MM.1S (cell line): ENCODE data around the gene NOX5.

ENCODE experiments used
- DNase-seq: peaks from one replicate; pipeline ENCODE4 v3.0.0-alpha.2; 2015
- H2AFZ ChIP-seq: fragments of 300-600 bp; sonication (generic); 2 replicates; pipeline ENCODE4 v1.6.0; 2016; ENCODE audit warnings: antibody characterized with exemption, low read length
- H3F3A ChIP-seq: fragments of 300-600 bp; sonication (generic); 2 replicates; pipeline ENCODE4 v1.6.1; 2016; ENCODE audit warnings: mild to moderate bottlenecking, antibody characterized with exemption, low read length, moderate library complexity, mixed read lengths; ENCODE audit not compliant: insufficient read depth
- H3K27ac ChIP-seq: fragments of 300-600 bp; sonication (generic); 2 replicates; pipeline ENCODE4 v1.5.1; 2016; ENCODE audit warnings: mild to moderate bottlenecking, low read length
- H3K27me3 ChIP-seq: fragments of 300-600 bp; sonication (generic); replicated peaks from 2 replicates; pipeline ENCODE4 v1.6.0; 2016; ENCODE audit warnings: low read length; ENCODE audit not compliant: insufficient read depth
- H3K36me3 ChIP-seq: fragments of 300-600 bp; sonication (generic); replicated peaks from 2 replicates; pipeline ENCODE4 v1.6.1; 2016; ENCODE audit warnings: mild to moderate bottlenecking, low read length, mixed read lengths; ENCODE audit not compliant: insufficient read depth
- H3K4me1 ChIP-seq: fragments of 300-600 bp; sonication (generic); 2 replicates; pipeline ENCODE4 v1.6.1; 2016; ENCODE audit warnings: low read length, mixed read lengths
- H3K4me2 ChIP-seq: fragments of 300-600 bp; sonication (generic); 2 replicates; pipeline ENCODE4 v1.6.0; 2016; ENCODE audit warnings: low read depth, low read length
- H3K4me3 ChIP-seq: fragments of 300-600 bp; sonication (generic); 2 replicates; pipeline ENCODE4 v1.5.1; 2016; ENCODE audit warnings: low read length, mixed read lengths
- H3K79me2 ChIP-seq: fragments of 300-600 bp; sonication (generic); 2 replicates; pipeline ENCODE4 v1.6.1; 2016; ENCODE audit warnings: mixed run types, low read length, mixed read lengths
- H3K9ac ChIP-seq: fragments of 300-600 bp; sonication (generic); 2 replicates; pipeline ENCODE4 v1.6.1; 2016; ENCODE audit warnings: low read length, mixed read lengths
- H3K9me2 ChIP-seq: fragments of 300-600 bp; sonication (generic); replicated peaks from 2 replicates; pipeline ENCODE4 v1.6.1; 2016; ENCODE audit warnings: mild to moderate bottlenecking, low read length, mixed read lengths; ENCODE audit not compliant: insufficient read depth
- H3K9me3 ChIP-seq: fragments of 300-600 bp; sonication (generic); replicated peaks from 2 replicates; pipeline ENCODE4 v1.6.1; 2016; ENCODE audit warnings: mild to moderate bottlenecking, low read length, mixed read lengths; ENCODE audit not compliant: insufficient read depth
- H4K20me1 ChIP-seq: fragments of 300-600 bp; sonication (generic); 2 replicates; pipeline ENCODE4 v1.6.1; 2016; ENCODE audit warnings: mild to moderate bottlenecking, low read length, moderate library complexity, mixed read lengths; ENCODE audit not compliant: insufficient read depth
- CTCF ChIP-seq: fragments of 300-600 bp; sonication (generic); IDR thresholded peaks from 2 replicates; pipeline ENCODE4 v1.5.1; 2016; ENCODE audit warnings: antibody characterized with exemption, low read length, mixed read lengths
- EZH2 ChIP-seq: fragments of 300-600 bp; sonication (generic); optimal IDR thresholded peaks from 2 replicates; pipeline ENCODE3; 2017; ENCODE audit warnings: low read depth, mild to moderate bottlenecking, antibody characterized with exemption, low read length, mixed read lengths
- EZH2phosphoT487 ChIP-seq: fragments of 300-600 bp; sonication (generic); IDR thresholded peaks from 2 replicates; pipeline ENCODE4 v1.6.1; 2018; ENCODE audit warnings: antibody characterized with exemption, low read length

Gene NOX5

GRCh38 chr15:69082554-69082953 is 68.1 kb downstream of the NOX5 start:
- H3K9me2 ChIP-seq = no peaks in the 10 kb centered on the region
- no peak overlapping the region for H3K4me2 ChIP-seq
- no peak overlapping the region for H3K4me3 ChIP-seq
- no peaks in the 10 kb centered on the region for H3K4me1 ChIP-seq
- no peak overlapping the region for H2AFZ ChIP-seq
- H4K20me1 ChIP-seq = no peaks in the 10 kb centered on the region
- H3K9ac ChIP-seq = no peak overlapping the region
- H3K27ac ChIP-seq = no peak overlapping the region
- H3K36me3 ChIP-seq = no peaks in the 10 kb centered on the region
- TF ChIP-seq EZH2phosphoT487 = no peak
- TF ChIP-seq CTCF = no peak
- no peak for TF ChIP-seq EZH2
- H3K79me2 ChIP-seq = no peaks in the 10 kb centered on the region
- H3K27me3 ChIP-seq = no peaks in the 10 kb centered on the region
- no peak for DNase-seq
- H3K9me3 ChIP-seq = no peaks in the 10 kb centered on the region
- H3F3A ChIP-seq = no peaks in the 10 kb centered on the region

GRCh38 chr15:69084404-69085030 is 70.0 kb downstream of the NOX5 start:
- Histone ChIP-seq H4K20me1 (no peaks in the 10 kb centered on the region), H3K79me2 (no peaks in the 10 kb centered on the region), H3K9me3 (no peaks in the 10 kb centered on the region), H3K9ac (no peak overlapping the region), H3K27ac (no peak overlapping the region), H3F3A (no peaks in the 10 kb centered on the region), H3K4me3 (no peak overlapping the region), H2AFZ (no peak overlapping the region), H3K36me3 (no peaks in the 10 kb centered on the region), H3K4me2 (no peak overlapping the region), H3K9me2 (no peaks in the 10 kb centered on the region), H3K4me1 (no peaks in the 10 kb centered on the region), H3K27me3 (no peaks in the 10 kb centered on the region)
- no peak for DNase-seq
- no peak for TF ChIP-seq EZH2

- TF ChIP-seq EZH2phosphoT487 = no peak
- no peak for TF ChIP-seq CTCF
- no peak for TF ChIP-seq EZH2
- H3K4me3 ChIP-seq = no peak overlapping the region
These were observed 71.0 kb downstream of the NOX5 start for GRCh38 chr15:69085325-69086081.

More at GRCh38 chr15:69085325-69086081, 71.0 kb downstream of the NOX5 start:
- Histone ChIP-seq H3K9ac (no peak overlapping the region), H2AFZ (no peak overlapping the region), H3K9me3 (no peaks in the 10 kb centered on the region), H3K27ac (no peak overlapping the region), H3K4me2 (no peak overlapping the region), H3K36me3 (no peaks in the 10 kb centered on the region), H3K4me1 (no peaks in the 10 kb centered on the region), H3K27me3 (no peaks in the 10 kb centered on the region), H3K79me2 (no peaks in the 10 kb centered on the region), H3F3A (no peaks in the 10 kb centered on the region), H3K9me2 (no peaks in the 10 kb centered on the region), H4K20me1 (no peaks in the 10 kb centered on the region)
- DNase-seq = no peak
